Lung (tissue), 12 donors: ENCODE measurements around the gene CARM1. TPM values are rescaled to one million over a fixed set of nuclear protein-coding genes. Genes with fewer than 3 reads are reported as not detected.
A peak's percentile ranks its signal among the peaks of the same experiment; 100 is the strongest.

Source experiments
- ATAC-seq: fragments of 200-7000 bp; cut with Tn5 transposase; one replicate; pipeline ENCODE4 v1.9.1; 2020; ENCODE audit warnings: moderate number of reproducible peaks; ENCODE audit not compliant: insufficient read depth, low FRiP score
- DNase-seq, 3 donors: peaks; one replicate each; pipeline ENCODE4 v3.0.0-alpha.2; 2013 to 2017
- H3K27ac ChIP-seq, 2 donors: one replicate each; pipeline ENCODE4 v1.5.1; 2013; ENCODE audit warnings: mild to moderate bottlenecking in 2 of 2, moderate library complexity in 2 of 2, control low read depth in 1 of 2, inconsistent platforms in 1 of 2, low read depth in 1 of 2, low read length in 1 of 2
- H3K27me3 ChIP-seq, 3 donors: one replicate each; pipeline ENCODE4 v1.5.1; 2013; ENCODE audit warnings: low read length in 2 of 3; ENCODE audit not compliant: control insufficient read depth in 3 of 3, insufficient read depth in 3 of 3
- H3K36me3 ChIP-seq, 4 donors: one replicate each; pipeline ENCODE4 v1.5.1; 2013; ENCODE audit warnings: low read length in 4 of 4, mild to moderate bottlenecking in 1 of 4, moderate library complexity in 1 of 4; ENCODE audit not compliant: control insufficient read depth in 4 of 4, insufficient read depth in 4 of 4
- H3K4me1 ChIP-seq, 5 donors: one replicate each; pipeline ENCODE4 v1.5.1; 2013; ENCODE audit warnings: low read length in 5 of 5, mild to moderate bottlenecking in 2 of 5, moderate library complexity in 1 of 5; ENCODE audit not compliant: control insufficient read depth in 5 of 5, insufficient read depth in 5 of 5
- H3K4me3 ChIP-seq: one replicate; pipeline ENCODE4 v1.5.1; 2013; ENCODE audit warnings: mild to moderate bottlenecking, control low read depth, moderate library complexity
- H3K9ac ChIP-seq, 2 donors: one replicate each; pipeline ENCODE4 v1.5.1; 2013; ENCODE audit warnings: low read length in 2 of 2, control low read depth in 1 of 2; ENCODE audit not compliant: insufficient read depth in 1 of 2
- H3K9me3 ChIP-seq, 4 donors: one replicate each; pipeline ENCODE4 v1.5.1; 2013; ENCODE audit warnings: low read length in 3 of 4, mild to moderate bottlenecking in 1 of 4, moderate library complexity in 1 of 4; ENCODE audit not compliant: control insufficient read depth in 4 of 4, insufficient read depth in 3 of 4
- WGBS, 2 donors: extraction: QIAGEN DNeasy Blood & Tissue Kit; methylation state at CpG; one replicate each; pipeline ENCODE4 v1.1.7; 2013; 5-methylcytosine and 5-hydroxymethylcytosine counted together
- polyA plus RNA-seq, 2 donors: library from polyadenylated mRNA; stranded (reverse); fragments of 200-250 nt; gene quantifications; one replicate each; pipeline ENCODE4 v1.2.1, GENCODE V29; 2013
- total RNA-seq, 2 donors: library from RNA; depleted of rRNA in 1 of 2; stranded (reverse); fragments of >200 nt in 1 of 2; gene quantifications; one replicate each; pipeline ENCODE4 v1.2.1, GENCODE V29; 2014 to 2021
- TF ChIP-seq, protein P1 (sequence below): IDR thresholded peaks from 2 replicates; pipeline ENCODE4 v1.5.1; 2012; ENCODE audit warnings: mild to moderate bottlenecking; ENCODE audit errors: control extremely low read depth, extremely low read depth
- donor health status: control.
- donor health status: control.
- donor health status: Bipolar disorder and iron deficiency.
- donor health status: healthy.
- donor health status: DM: yes; HTN: yes; CAD: no.

CARM1 gene
- total and polyA plus RNA-seq, 4 donors: 19.9 to 35.5 (median 27.9) TPM

DNA sequence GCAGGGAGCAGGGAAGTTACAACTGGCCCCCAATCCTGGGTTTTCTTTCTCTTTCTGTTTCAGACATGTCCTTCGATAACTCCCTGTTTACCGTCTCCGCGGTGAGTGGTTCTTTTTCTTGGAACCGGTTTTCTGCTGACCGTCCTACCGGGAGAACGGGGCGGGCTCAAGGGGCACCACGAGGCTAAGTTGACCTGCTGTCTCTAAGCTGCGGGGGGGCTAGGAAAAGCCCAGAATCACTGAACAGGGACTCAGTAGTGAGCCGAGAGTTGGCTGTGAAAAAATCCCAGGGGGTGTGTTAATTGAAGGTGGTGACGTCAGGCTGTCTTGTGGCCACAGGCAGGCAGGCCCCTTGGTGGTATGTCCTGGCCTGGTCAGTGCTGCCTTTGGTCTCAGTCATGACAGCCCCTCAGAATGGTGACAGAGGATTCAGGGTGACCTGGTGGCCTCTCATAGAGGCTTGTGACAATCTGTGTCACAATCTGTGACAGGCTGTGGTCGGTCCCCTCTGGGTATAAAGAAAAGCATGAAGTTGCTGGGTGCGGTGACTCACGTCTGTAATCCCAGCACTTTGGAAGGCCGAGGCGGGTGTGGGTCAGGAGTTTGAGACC, 8.1 kb upstream of the CARM1 start:
- Histone ChIP-seq H3K27me3 (no peaks in the 10 kb centered on the region), H3K4me3 (no peak overlapping the region), H3K36me3 (no peaks in the 10 kb centered on the region), H3K27ac (peak overlapping the region in 1 of 2 donors; percentile 61), H3K9me3 (no peaks in the 10 kb centered on the region), H3K9ac (no peak overlapping the region), H3K4me1 (peaks cover 0 to 3% (median 0%) of the 10 kb centered on the region in 5 donors)
- DNase-seq (peak; percentile 44 to 77 (median 64)), ATAC-seq (no peak)
- 63 to 82% methylated on average over 18 of the region's 18 CpGs for WGBS, 2 donors
- TF ChIP-seq, protein P1, sequence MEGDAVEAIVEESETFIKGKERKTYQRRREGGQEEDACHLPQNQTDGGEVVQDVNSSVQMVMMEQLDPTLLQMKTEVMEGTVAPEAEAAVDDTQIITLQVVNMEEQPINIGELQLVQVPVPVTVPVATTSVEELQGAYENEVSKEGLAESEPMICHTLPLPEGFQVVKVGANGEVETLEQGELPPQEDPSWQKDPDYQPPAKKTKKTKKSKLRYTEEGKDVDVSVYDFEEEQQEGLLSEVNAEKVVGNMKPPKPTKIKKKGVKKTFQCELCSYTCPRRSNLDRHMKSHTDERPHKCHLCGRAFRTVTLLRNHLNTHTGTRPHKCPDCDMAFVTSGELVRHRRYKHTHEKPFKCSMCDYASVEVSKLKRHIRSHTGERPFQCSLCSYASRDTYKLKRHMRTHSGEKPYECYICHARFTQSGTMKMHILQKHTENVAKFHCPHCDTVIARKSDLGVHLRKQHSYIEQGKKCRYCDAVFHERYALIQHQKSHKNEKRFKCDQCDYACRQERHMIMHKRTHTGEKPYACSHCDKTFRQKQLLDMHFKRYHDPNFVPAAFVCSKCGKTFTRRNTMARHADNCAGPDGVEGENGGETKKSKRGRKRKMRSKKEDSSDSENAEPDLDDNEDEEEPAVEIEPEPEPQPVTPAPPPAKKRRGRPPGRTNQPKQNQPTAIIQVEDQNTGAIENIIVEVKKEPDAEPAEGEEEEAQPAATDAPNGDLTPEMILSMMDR: no peak

DNA sequence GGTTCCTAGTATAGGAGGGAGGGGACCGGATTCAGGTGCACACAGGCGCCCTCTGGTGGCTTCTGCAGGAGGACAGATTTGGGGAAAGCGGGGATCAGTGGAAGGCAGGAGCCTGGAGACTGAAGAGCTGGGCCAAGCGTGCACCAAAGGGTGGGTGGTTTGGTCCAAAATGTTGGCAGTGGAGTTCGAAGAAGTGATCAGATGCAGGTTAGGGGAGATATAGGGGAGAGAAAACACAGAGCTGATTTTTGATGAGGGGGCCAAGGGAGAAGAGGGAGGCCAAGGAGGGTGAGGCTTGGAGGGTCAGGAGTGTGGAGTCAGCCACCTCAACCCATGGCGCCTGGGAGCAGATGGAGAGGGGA, 6.8 kb upstream of the CARM1 start:
- Histone ChIP-seq H3K36me3 (no peaks in the 10 kb centered on the region), H3K9me3 (no peaks in the 10 kb centered on the region), H3K27me3 (no peaks in the 10 kb centered on the region), H3K27ac (no peak overlapping the region), H3K4me1 (peaks cover 0 to 3% (median 0%) of the 10 kb centered on the region in 5 donors), H3K9ac (no peak overlapping the region), H3K4me3 (no peak overlapping the region)
- 16 to 26% methylated on average over 6 of the region's 6 CpGs for WGBS, 2 donors
- ATAC-seq: peak; percentile 78
- TF ChIP-seq, protein P1: peak; percentile 74
- peak; percentile 82 to 86 (median 83) for DNase-seq

DNA sequence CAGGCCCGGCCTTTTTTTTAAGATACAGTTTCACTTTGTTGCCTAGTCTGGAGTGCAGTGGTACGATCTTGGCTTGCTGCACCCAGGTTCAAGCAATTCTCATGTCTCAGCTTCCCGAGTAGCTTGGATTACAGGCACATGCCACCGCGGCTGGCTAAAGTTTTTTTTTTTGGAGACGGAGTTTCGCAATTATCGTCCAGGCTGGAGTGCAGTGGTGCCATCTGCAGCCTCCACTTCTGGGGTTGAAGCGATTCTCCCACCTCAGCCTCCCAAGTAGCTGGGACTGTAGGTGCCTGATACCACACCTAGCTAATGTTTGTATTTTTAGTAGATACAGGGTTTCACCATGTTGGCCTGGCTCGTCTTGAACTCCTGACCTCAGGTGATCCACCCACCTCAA, 4.9 kb upstream of the CARM1 start:
- no peaks in the 10 kb centered on the region for H3K27me3 ChIP-seq
- no peak for ATAC-seq
- no peaks in the 10 kb centered on the region for H3K9me3 ChIP-seq
- H3K4me1 ChIP-seq: peaks cover 0 to 3% (median 0%) of the 10 kb centered on the region in 5 donors
- DNase-seq: no peak
- TF ChIP-seq, protein P1: no peak
- 80% methylated on average over 10 of the region's 10 CpGs for WGBS, 2 donors
- H3K4me3 ChIP-seq: no peak overlapping the region
- H3K27ac ChIP-seq: no peak overlapping the region
- H3K36me3 ChIP-seq: no peaks in the 10 kb centered on the region
- H3K9ac ChIP-seq: no peak overlapping the region
